GM12878 (cell line): Measurements from ENCODE around the gene FARS2.

ENCODE experiments used
- BRCA1 ChIP-seq: IDR thresholded peaks from 2 replicates; pipeline ENCODE4 v1.6.1; 2011; ENCODE audit warnings: low read depth, low read length, improper control_type of control experiment
- FOS ChIP-seq: IDR thresholded peaks from 3 replicates; pipeline ENCODE4 v1.6.1; 2011; ENCODE audit warnings: borderline replicate concordance; ENCODE audit not compliant: insufficient read length; ENCODE audit errors: extremely low read depth
- JUND ChIP-seq: IDR thresholded peaks from 2 replicates; pipeline ENCODE4 v1.6.1; 2012; ENCODE audit warnings: low read depth, mild to moderate bottlenecking, low read length, improper control_type of control experiment, moderate library complexity
- MYC ChIP-seq: IDR thresholded peaks from 2 replicates; pipeline ENCODE4 v1.6.1; 2011; ENCODE audit warnings: mild to moderate bottlenecking, low read length, moderate library complexity, inconsistent platforms; ENCODE audit not compliant: insufficient read depth, insufficient replicate concordance, insufficient read length, severe bottlenecking
- POLR2A ChIP-seq: IDR thresholded peaks from 2 replicates; pipeline ENCODE4 v1.6.1; 2011; ENCODE audit warnings: low read depth, mild to moderate bottlenecking, low read length
- RAD21 ChIP-seq: IDR thresholded peaks from 2 replicates; pipeline ENCODE4 v1.6.1; 2011; ENCODE audit warnings: mild to moderate bottlenecking, low read depth, low read length, moderate library complexity; ENCODE audit not compliant: insufficient read depth
- RBBP5 ChIP-seq: fragments of 200-600 bp; sonication (generic); conservative IDR thresholded peaks from 2 replicates; pipeline ENCODE4 v1.6.1; 2016
- SUZ12 ChIP-seq: fragments of 200-600 bp; sonication (generic); IDR thresholded peaks from one replicate; pipeline ENCODE4 v1.6.1; 2018; ENCODE audit warnings: antibody characterized with exemption, mild to moderate bottlenecking; ENCODE audit not compliant: unreplicated experiment
- ZNF217 ChIP-seq: fragments of 450-650 bp; IDR thresholded peaks from 2 replicates; pipeline ENCODE4 v1.6.1; 2017; ENCODE audit warnings: antibody characterized with exemption, mild to moderate bottlenecking
- TF ChIP-seq, protein P1 (sequence below), 3 experiments: IDR thresholded peaks in 2 of 3; conservative IDR thresholded peaks in 1 of 3; 2 replicates each; pipeline ENCODE4 v1.5.1; 2011; ENCODE audit warnings: low read depth in 3 of 3, low read length in 3 of 3, mild to moderate bottlenecking in 3 of 3, control low read depth in 2 of 3, moderate library complexity in 2 of 3, inconsistent platforms in 1 of 3, mixed read lengths in 1 of 3; ENCODE audit not compliant: control insufficient read depth in 2 of 3, insufficient read depth in 1 of 3; ENCODE audit errors: extremely low read depth in 1 of 3

DNA sequence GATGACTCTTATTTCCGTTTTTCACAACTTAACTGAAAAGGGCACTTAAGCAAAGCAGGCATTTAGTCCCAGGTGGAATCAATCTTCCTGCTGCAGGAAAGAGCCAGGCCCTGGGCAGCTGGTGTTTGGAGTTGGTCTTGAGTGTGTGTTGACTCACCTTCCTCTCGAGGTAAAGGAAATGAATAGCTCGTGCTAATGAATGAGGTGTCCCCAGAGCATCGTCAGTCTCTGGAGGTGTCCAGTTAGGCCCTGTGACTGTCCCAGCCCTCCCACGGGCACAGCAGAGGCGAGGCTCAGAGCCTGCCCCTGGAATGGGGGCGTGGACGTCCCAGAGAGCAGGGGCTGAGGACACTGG, 467.7 kb downstream of the FARS2 start:
- TF ChIP-seq, protein P1, sequence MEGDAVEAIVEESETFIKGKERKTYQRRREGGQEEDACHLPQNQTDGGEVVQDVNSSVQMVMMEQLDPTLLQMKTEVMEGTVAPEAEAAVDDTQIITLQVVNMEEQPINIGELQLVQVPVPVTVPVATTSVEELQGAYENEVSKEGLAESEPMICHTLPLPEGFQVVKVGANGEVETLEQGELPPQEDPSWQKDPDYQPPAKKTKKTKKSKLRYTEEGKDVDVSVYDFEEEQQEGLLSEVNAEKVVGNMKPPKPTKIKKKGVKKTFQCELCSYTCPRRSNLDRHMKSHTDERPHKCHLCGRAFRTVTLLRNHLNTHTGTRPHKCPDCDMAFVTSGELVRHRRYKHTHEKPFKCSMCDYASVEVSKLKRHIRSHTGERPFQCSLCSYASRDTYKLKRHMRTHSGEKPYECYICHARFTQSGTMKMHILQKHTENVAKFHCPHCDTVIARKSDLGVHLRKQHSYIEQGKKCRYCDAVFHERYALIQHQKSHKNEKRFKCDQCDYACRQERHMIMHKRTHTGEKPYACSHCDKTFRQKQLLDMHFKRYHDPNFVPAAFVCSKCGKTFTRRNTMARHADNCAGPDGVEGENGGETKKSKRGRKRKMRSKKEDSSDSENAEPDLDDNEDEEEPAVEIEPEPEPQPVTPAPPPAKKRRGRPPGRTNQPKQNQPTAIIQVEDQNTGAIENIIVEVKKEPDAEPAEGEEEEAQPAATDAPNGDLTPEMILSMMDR (IDR thresholded peaks at IDR 0.05 in 2 of 3, conservative IDR thresholded peaks at IDR 0.05 in 1 of 3; ENCODE audit: control insufficient read depth in 2 of 3, extremely low read depth in 1 of 3, insufficient read depth in 1 of 3, low read depth in 3 of 3, low read length in 3 of 3) = no peak
- TF ChIP-seq BRCA1 (no peak), JUND (no peak), RBBP5 (no peak), POLR2A (no peak), MYC (no peak), ZNF217 (no peak), SUZ12 (no peak), RAD21 (no peak), FOS (no peak)
